ENCODE measurements around the gene MINDY1.

MINDY1 gene

GRCh38 chr1:151011154-151011850 is 4.6 kb upstream of the MINDY1 start:
- no peak for DNase-seq (ENCODE audit: low read depth, low spot score)

GRCh38 chr1:151010346-151010726 is 3.6 kb upstream of the MINDY1 start:
- DNase-seq (ENCODE audit: low read depth, low spot score), result no peak

- DNase-seq (ENCODE audit: low read depth, low spot score), result no peak
Measured at GRCh38 chr1:151009674-151010345, 3.1 kb upstream of the MINDY1 start.

- DNase-seq (ENCODE audit: low read depth, low spot score), result no peak
Measured at GRCh38 chr1:151009206-151009587, 2.5 kb upstream of the MINDY1 start.

- DNase-seq (ENCODE audit: low read depth, low spot score), result peak; percentile 86
Measured at GRCh38 chr1:151008244-151009205, 1.8 kb upstream of the MINDY1 start, which contains the start of gene PRUNE1. Gene PRUNE1 (plus strand): TSS chr1:151008449. CDS start chr1:151008633, 184 bp downstream.

GRCh38 chr1:151007853-151008243 is 1.1 kb upstream of the MINDY1 start:
- no peak for DNase-seq (ENCODE audit: low read depth, low spot score)

GRCh38 chr1:151005729-151006319 is 878 bp downstream of the MINDY1 start:
- DNase-seq (ENCODE audit: low read depth, low spot score), result no peak

- no peak for DNase-seq (ENCODE audit: low read depth, low spot score)
Measured at GRCh38 chr1:151003180-151003579, 3.5 kb downstream of the MINDY1 start.

GRCh38 chr1:151002611-151003010 is 4.1 kb downstream of the MINDY1 start:
- no peak for DNase-seq (ENCODE audit: low read depth, low spot score)

GRCh38 chr1:151002051-151002450 is 4.7 kb downstream of the MINDY1 start:
- DNase-seq (ENCODE audit: low read depth, low spot score), result no peak

GRCh38 chr1:151001602-151002001 is 5.1 kb downstream of the MINDY1 start:
- no peak for DNase-seq (ENCODE audit: low read depth, low spot score)

- DNase-seq (ENCODE audit: low read depth, low spot score), result no peak
Measured at GRCh38 chr1:151000408-151000807, 6.3 kb downstream of the MINDY1 start.

GRCh38 chr1:150999926-151000325 is 6.8 kb downstream of the MINDY1 start:
- no peak for DNase-seq (ENCODE audit: low read depth, low spot score)

- DNase-seq (ENCODE audit: low read depth, low spot score), result no peak
Measured at GRCh38 chr1:150999051-150999674, 7.5 kb downstream of the MINDY1 start.

- DNase-seq (ENCODE audit: low read depth, low spot score), result no peak
Measured at GRCh38 chr1:150997949-150998348, 8.8 kb downstream of the MINDY1 start.

GRCh38 chr1:150997126-150997872 is 9.4 kb downstream of the MINDY1 start:
- DNase-seq (ENCODE audit: low read depth, low spot score), result no peak

- DNase-seq (ENCODE audit: low read depth, low spot score), result no peak
Measured at GRCh38 chr1:150995896-150996295, 10.8 kb downstream of the MINDY1 start.

GRCh38 chr1:150995460-150995859 is 11.2 kb downstream of the MINDY1 start:
- DNase-seq (ENCODE audit: low read depth, low spot score), result no peak

- DNase-seq (ENCODE audit: low read depth, low spot score), result no peak
Measured at GRCh38 chr1:150994248-150994647, 12.5 kb downstream of the MINDY1 start.

- no peak for DNase-seq (ENCODE audit: low read depth, low spot score)
Measured at GRCh38 chr1:150992626-150993025, 14.1 kb downstream of the MINDY1 start.

- no peak for DNase-seq (ENCODE audit: low read depth, low spot score)
Measured at GRCh38 chr1:150987924-150988323, 18.8 kb downstream of the MINDY1 start.

All from activated naive CD8-positive, alpha-beta T cell treated with anti-CD3 and anti-CD28 coated beads, Interleukin-2, amount 50 U/mL, for 16 hours (primary cell).